Activated CD8-positive, alpha-beta T cell treated with anti-CD3 and anti-CD28 coated beads for 36 hours (primary cell): ENCODE measurements around the gene TJP3. TPM values are rescaled to one million over a fixed set of nuclear protein-coding genes. Genes with fewer than 3 reads are reported as not detected.
A peak's percentile ranks its signal among the peaks of the same experiment; 100 is the strongest.

Source experiments
- ATAC-seq: fragments of 200-7000 bp; cut with Tn5 transposase; one replicate; pipeline ENCODE4 v1.10.0; 2021; ENCODE audit warnings: mild to moderate bottlenecking, moderate library complexity
- CTCF ChIA-PET: fragments of 350-600 bp; sonication (Branson Sonifier 250); formaldehyde crosslinking; loops from one replicate; lab custom pipeline; 2021; ENCODE audit warnings: antibody characterized with exemption; lab: Charles Lee
- POLR2A ChIA-PET: fragments of 350-600 bp; sonication (Branson Sonifier 250); formaldehyde crosslinking; loops from one replicate; lab custom pipeline; 2021; ENCODE audit warnings: antibody characterized with exemption; lab: Charles Lee
- DNase-seq: peaks from one replicate; pipeline ENCODE4 v3.0.0-alpha.2; 2020
- H3K27ac Mint-ChIP-seq: one replicate; pipeline ENCODE4 v1.8.0; 2021; ENCODE audit warnings: mild to moderate bottlenecking, mixed read lengths
- H3K27me3 Mint-ChIP-seq: one replicate; pipeline ENCODE4 v1.8.0; 2021; ENCODE audit warnings: mixed read lengths
- H3K36me3 Mint-ChIP-seq: one replicate; pipeline ENCODE4 v1.8.0; 2021; ENCODE audit warnings: low read depth, mixed read lengths
- H3K4me1 Mint-ChIP-seq: one replicate; pipeline ENCODE4 v1.8.0; 2021; ENCODE audit warnings: low read depth, mixed read lengths
- H3K4me3 Mint-ChIP-seq: one replicate; pipeline ENCODE4 v1.8.0; 2021; ENCODE audit warnings: mild to moderate bottlenecking, moderate library complexity, mixed read lengths
- H3K9me3 Mint-ChIP-seq: one replicate; pipeline ENCODE4 v1.8.0; 2021; ENCODE audit warnings: mixed read lengths
- CTCF ChIP-seq: fragments of 200-600 bp; IDR thresholded peaks from one replicate; pipeline ENCODE4 v1.8.0; 2022; ENCODE audit warnings: antibody characterized with exemption, mild to moderate bottlenecking
- intact Hi-C: fragments of 100-400 bp; cut with micrococcal nuclease; formaldehyde crosslinking; loops from one replicate; pipeline ENCODE4 v1.10.0; 2022
- total RNA-seq, 2 experiments: library from RNA; stranded (reverse); gene quantifications; one replicate each; pipeline ENCODE4 v1.2.3, GENCODE V29; 2021

TJP3 gene
- total RNA-seq, 2 experiments from 2014 or later: 0.69 to 2.4 TPM

- Mint-ChIP-seq H3K9me3 (no peaks in the 10 kb centered on the region), H3K27ac (peak overlapping the region; percentile 90), H3K4me3 (no peak overlapping the region), H3K27me3 (no peaks in the 10 kb centered on the region), H3K4me1 (peaks cover 43% of the 10 kb centered on the region), H3K36me3 (peaks cover 16% of the 10 kb centered on the region)
- DNase-seq: peak; percentile 41
- ATAC-seq: no peak
- CTCF ChIA-PET: interaction anchor here (1.3 to 3.0 kb wide), 3 partner anchors 20 to 32 kb away, joined by 3 to 17 read pairs (median 7); partner anchors contain the start of gene PIP5K1C
- POLR2A ChIA-PET: interaction anchor here (0.7 to 4.2 kb wide), 3 partner anchors 9 to 22 kb away, joined by 3 to 25 read pairs (median 3); no protein-coding TSS in a partner anchor
- no peak for TF ChIP-seq CTCF
- intact Hi-C loops: no loop called here
Measured at GRCh38 chr19:3669947-3670795, 38.0 kb upstream of the TJP3 start.

GRCh38 chr19:3670796-3671679 is 37.1 kb upstream of the TJP3 start:
- TF ChIP-seq CTCF: peak; percentile 7
- intact Hi-C loops: no loop called here
- Mint-ChIP-seq H3K4me1 (peaks cover 43% of the 10 kb centered on the region), H3K4me3 (peak overlapping the region; percentile 62), H3K36me3 (peaks cover 15% of the 10 kb centered on the region), H3K27me3 (no peaks in the 10 kb centered on the region), H3K9me3 (no peaks in the 10 kb centered on the region), H3K27ac (peak overlapping the region; percentile 90)
- CTCF ChIA-PET: interaction anchor here (1.2 to 3.0 kb wide), 6 partner anchors 16 to 178 kb away, joined by 3 to 17 read pairs (median 6); partner anchors contain the start of gene PIP5K1C
- peak; percentile 67 for ATAC-seq
- POLR2A ChIA-PET: interaction anchor here (0.8 to 4.2 kb wide), 3 partner anchors 10 to 21 kb away, joined by 3 to 25 read pairs (median 5); no protein-coding TSS in a partner anchor
- peak; percentile 91 for DNase-seq

GRCh38 chr19:3671680-3672574 is 36.3 kb upstream of the TJP3 start:
- Mint-ChIP-seq H3K27ac (peak overlapping the region; percentile 90), H3K4me1 (peaks cover 42% of the 10 kb centered on the region)

More at GRCh38 chr19:3671680-3672574, 36.3 kb upstream of the TJP3 start:
- peaks cover 12% of the 10 kb centered on the region for H3K36me3 Mint-ChIP-seq
- intact Hi-C loops: no loop called here
- DNase-seq (peak; percentile 83), ATAC-seq (peak; percentile 85)
- H3K4me3 Mint-ChIP-seq: peak overlapping the region; percentile 62
- no peaks in the 10 kb centered on the region for H3K9me3 Mint-ChIP-seq
- peak; percentile 38 for TF ChIP-seq CTCF
- no peaks in the 10 kb centered on the region for H3K27me3 Mint-ChIP-seq
- POLR2A ChIA-PET: interaction anchor here (1.1 to 4.2 kb wide), 3 partner anchors 15 to 20 kb away, joined by 5 to 25 read pairs (median 5); no protein-coding TSS in a partner anchor
- CTCF ChIA-PET: interaction anchor here (0.8 to 3.0 kb wide), 9 partner anchors 15 to 177 kb away, joined by 3 to 17 read pairs (median 4); partner anchors contain the start of gene PIP5K1C
